ENCODE data around the gene RPS6KA2. TPM values are rescaled to one million over a fixed set of nuclear protein-coding genes. Genes with fewer than 3 reads are reported as not detected.
A peak's percentile ranks its signal among the peaks of the same experiment; 100 is the strongest.

The RPS6KA2 gene
- total RNA-seq, 3 donors from 2014 or later (not counting 1 experiment from before 2014, with no cell fraction given), result 2.8 to 4.5 (median 2.9) TPM

DNA sequence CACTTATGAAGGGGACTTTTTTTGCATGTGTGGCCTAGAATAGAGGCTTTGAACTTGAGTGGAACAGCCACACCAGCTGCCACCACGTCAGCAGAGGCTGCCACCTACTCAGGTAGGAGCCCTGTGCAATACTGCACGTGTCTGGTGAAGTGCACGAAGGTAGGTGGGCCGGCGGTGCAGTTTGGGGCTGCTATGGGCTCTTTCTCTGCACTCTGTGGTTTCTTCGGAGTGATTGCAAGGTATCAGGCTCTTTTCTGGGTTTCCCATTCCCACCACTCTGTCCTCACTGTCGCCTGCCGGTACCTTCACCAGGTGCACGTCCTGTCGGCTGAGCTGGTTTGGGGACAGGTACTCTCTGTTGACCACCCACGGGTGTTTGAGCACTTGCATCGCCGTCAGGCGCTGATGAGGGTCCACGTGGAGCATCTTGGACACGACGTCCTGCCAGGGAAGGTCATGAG lies 213.5 kb downstream of the RPS6KA2 start:
- peaks cover 3% of the 10 kb centered on the region for H3K9me3 ChIP-seq (ENCODE audit: control insufficient read depth, insufficient read depth, low read length)
- no peak overlapping the region for H3K4me3 ChIP-seq (ENCODE audit: low read length)
- DNase-seq, result peak in 1 of 2 donors; percentile 64
- Mint-ChIP-seq H3K4me1 (peaks cover 50 to 65% of the 10 kb centered on the region in 2 donors), H3K27me3 (ENCODE audit: low read depth in 2 of 2) (peaks cover 18 to 26% of the 10 kb centered on the region in 2 donors), H3K9me3 (peaks cover 3 to 12% of the 10 kb centered on the region in 2 donors), H3K36me3 (no peaks in the 10 kb centered on the region), H3K27ac (no peak overlapping the region), H3K4me3 (no peak overlapping the region)
- TF ChIP-seq, protein P1, sequence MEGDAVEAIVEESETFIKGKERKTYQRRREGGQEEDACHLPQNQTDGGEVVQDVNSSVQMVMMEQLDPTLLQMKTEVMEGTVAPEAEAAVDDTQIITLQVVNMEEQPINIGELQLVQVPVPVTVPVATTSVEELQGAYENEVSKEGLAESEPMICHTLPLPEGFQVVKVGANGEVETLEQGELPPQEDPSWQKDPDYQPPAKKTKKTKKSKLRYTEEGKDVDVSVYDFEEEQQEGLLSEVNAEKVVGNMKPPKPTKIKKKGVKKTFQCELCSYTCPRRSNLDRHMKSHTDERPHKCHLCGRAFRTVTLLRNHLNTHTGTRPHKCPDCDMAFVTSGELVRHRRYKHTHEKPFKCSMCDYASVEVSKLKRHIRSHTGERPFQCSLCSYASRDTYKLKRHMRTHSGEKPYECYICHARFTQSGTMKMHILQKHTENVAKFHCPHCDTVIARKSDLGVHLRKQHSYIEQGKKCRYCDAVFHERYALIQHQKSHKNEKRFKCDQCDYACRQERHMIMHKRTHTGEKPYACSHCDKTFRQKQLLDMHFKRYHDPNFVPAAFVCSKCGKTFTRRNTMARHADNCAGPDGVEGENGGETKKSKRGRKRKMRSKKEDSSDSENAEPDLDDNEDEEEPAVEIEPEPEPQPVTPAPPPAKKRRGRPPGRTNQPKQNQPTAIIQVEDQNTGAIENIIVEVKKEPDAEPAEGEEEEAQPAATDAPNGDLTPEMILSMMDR (IDR thresholded peaks at IDR 0.05), result no peak
- WGBS (ENCODE audit: insufficient coverage), result 85% methylated on average over 15 of the region's 17 CpGs
- intact Hi-C loops (cut with micrococcal nuclease), result no loop called here
- no peak overlapping the region for H3K27ac ChIP-seq (ENCODE audit: low read length)
- no peaks in the 10 kb centered on the region for H3K36me3 ChIP-seq (ENCODE audit: control insufficient read depth, insufficient read depth, low read length)
- H3K4me1 ChIP-seq (ENCODE audit: control insufficient read depth, insufficient read depth, low read length), result peaks cover 75% of the 10 kb centered on the region
- ATAC-seq, result no peak
- no peaks in the 10 kb centered on the region for H3K27me3 ChIP-seq (ENCODE audit: control insufficient read depth, insufficient read depth, low read length)

DNA sequence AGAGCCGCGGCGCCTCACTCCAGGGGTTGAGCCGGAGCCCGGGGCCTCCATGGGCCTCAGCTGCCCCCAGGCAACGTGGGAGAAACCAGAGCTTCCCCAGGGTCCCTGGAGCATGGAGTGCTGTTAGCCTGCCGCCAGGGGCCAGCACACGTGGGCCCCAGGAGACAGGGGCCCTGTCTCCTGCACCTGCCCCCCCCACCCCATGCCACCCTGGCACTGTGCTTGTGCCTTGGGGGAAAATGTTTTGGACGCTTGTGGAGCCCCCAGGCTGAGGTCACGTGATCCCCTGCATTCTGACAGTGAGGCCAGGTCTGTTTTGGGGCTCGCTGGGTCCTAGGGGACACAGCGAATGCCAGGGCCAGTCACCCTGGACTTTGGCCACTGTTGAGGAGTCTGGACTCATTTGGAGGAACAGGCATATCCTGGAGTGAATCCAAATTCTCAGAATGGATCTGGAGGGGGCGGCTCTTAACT lies 214.1 kb downstream of the RPS6KA2 start:
- WGBS (ENCODE audit: insufficient coverage), result 97% methylated on average over 13 of the region's 13 CpGs
- no peaks in the 10 kb centered on the region for H3K36me3 Mint-ChIP-seq
- intact Hi-C loops (cut with micrococcal nuclease), result no loop called here
- Histone ChIP-seq H3K27ac (ENCODE audit: low read length) (no peak overlapping the region), H3K9me3 (ENCODE audit: control insufficient read depth, insufficient read depth, low read length) (peaks cover 3% of the 10 kb centered on the region), H3K4me1 (ENCODE audit: control insufficient read depth, insufficient read depth, low read length) (peaks cover 69% of the 10 kb centered on the region), H3K36me3 (ENCODE audit: control insufficient read depth, insufficient read depth, low read length) (no peaks in the 10 kb centered on the region), H3K4me3 (ENCODE audit: low read length) (no peak overlapping the region), H3K27me3 (ENCODE audit: control insufficient read depth, insufficient read depth, low read length) (no peaks in the 10 kb centered on the region)
- peaks cover 3 to 12% of the 10 kb centered on the region in 2 donors for H3K9me3 Mint-ChIP-seq
- no peak overlapping the region for H3K27ac Mint-ChIP-seq
- no peak overlapping the region for H3K4me3 Mint-ChIP-seq
- TF ChIP-seq, protein P1 (IDR thresholded peaks at IDR 0.05), result no peak
- H3K27me3 Mint-ChIP-seq (ENCODE audit: low read depth in 2 of 2), result peaks cover 18 to 29% of the 10 kb centered on the region in 2 donors
- ATAC-seq, result no peak
- no peak for DNase-seq
- peaks cover 44 to 60% of the 10 kb centered on the region in 2 donors for H3K4me1 Mint-ChIP-seq

DNA sequence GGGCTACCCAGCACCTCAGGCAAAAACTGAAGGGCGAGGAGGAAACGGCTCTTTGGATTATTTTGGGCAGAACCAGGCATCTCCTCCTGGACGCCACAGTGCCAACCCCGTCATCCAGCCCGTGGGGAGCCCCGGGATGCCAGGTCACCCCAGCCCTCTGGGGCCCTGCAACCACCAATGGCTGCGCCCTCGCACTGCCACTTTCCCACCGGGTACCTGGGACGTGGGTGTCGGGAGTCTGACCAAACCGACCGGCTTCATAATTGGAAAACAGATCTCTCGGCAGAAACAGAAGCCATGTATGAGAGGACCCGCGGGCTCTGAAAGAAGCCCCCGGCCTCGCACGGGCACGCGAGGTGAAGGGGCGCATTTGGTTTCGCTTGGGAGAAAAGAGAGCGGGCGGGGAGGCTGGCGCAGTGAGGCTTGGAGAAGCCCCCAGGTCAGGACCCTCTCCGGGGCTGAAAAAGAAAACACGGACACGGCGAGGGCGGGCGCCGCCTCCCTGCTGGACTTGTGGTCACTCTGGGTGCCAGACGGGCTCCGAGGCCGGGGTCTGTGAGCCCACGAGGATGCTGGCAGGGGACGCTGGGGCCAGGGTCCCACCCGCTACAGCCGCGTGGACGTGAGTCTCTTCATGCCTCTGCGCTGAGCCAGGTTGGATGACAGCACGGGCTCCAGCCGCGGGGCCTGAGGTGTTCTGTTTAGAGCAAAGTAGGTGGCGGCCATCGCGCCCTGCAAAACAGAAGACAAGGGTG lies 214.7 kb downstream of the RPS6KA2 start:
- TF ChIP-seq, protein P1 (IDR thresholded peaks at IDR 0.05), result no peak
- H3K9me3 Mint-ChIP-seq, result peaks cover 3 to 12% of the 10 kb centered on the region in 2 donors
- no peak overlapping the region for H3K4me3 Mint-ChIP-seq
- peaks cover 18 to 29% of the 10 kb centered on the region in 2 donors for H3K27me3 Mint-ChIP-seq (ENCODE audit: low read depth in 2 of 2)
- Histone ChIP-seq H3K27ac (ENCODE audit: low read length) (no peak overlapping the region), H3K4me1 (ENCODE audit: control insufficient read depth, insufficient read depth, low read length) (peaks cover 63% of the 10 kb centered on the region), H3K36me3 (ENCODE audit: control insufficient read depth, insufficient read depth, low read length) (no peaks in the 10 kb centered on the region), H3K27me3 (ENCODE audit: control insufficient read depth, insufficient read depth, low read length) (no peaks in the 10 kb centered on the region), H3K4me3 (ENCODE audit: low read length) (no peak overlapping the region), H3K9me3 (ENCODE audit: control insufficient read depth, insufficient read depth, low read length) (peaks cover 3% of the 10 kb centered on the region)
- WGBS (ENCODE audit: insufficient coverage), result 94% methylated on average over 49 of the region's 49 CpGs
- H3K27ac Mint-ChIP-seq, result peak overlapping the region in 1 of 2 donors; percentile 18
- DNase-seq (no peak), ATAC-seq (no peak)
- intact Hi-C loops (cut with micrococcal nuclease), result no loop called here
- peaks cover 38 to 54% of the 10 kb centered on the region in 2 donors for H3K4me1 Mint-ChIP-seq
- no peaks in the 10 kb centered on the region for H3K36me3 Mint-ChIP-seq

Measured in natural killer cell (primary cell).